Peyer's patch (tissue), 4 donors: ENCODE measurements around the gene NOG.

Experiments used
- POLR2A ChIP-seq, 2 donors: fragments of 450-650 bp; IDR thresholded peaks; one replicate each; pipeline ENCODE4 v1.5.1; 2017; ENCODE audit warnings: antibody characterized with exemption in 2 of 2, mild to moderate bottlenecking in 2 of 2, moderate library complexity in 2 of 2
- TF ChIP-seq, protein P1 (sequence below), 6 experiments: fragments of 450-650 bp in 4 of 6; fragments of 200-600 bp in 2 of 6; sonication (generic) in 1 of 6; IDR thresholded peaks; one replicate each; pipeline ENCODE4 v1.5.1; 2017 to 2019; ENCODE audit warnings: antibody characterized with exemption in 6 of 6, mild to moderate bottlenecking in 3 of 6, moderate library complexity in 1 of 6

DNA sequence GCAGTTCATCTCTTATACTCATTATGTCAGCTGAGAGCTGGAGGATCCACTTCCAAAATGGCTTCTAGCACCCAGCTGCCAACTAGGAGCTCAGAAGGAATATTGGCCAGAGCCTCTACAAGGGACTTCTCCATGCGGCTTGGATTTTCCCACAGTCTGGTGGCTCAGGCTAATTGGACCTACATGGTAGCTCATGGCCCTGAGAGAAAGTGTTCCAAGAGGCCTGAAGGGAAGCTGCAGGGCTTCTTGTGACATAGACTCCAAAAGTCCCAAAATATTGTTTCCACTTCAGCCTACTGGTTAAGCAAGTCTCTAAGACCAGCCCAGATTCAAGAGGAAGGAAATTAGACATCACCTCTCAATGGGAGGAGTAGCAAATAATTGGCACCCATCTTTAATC is 6.8 kb downstream of the NOG start:
- TF ChIP-seq, protein P1, sequence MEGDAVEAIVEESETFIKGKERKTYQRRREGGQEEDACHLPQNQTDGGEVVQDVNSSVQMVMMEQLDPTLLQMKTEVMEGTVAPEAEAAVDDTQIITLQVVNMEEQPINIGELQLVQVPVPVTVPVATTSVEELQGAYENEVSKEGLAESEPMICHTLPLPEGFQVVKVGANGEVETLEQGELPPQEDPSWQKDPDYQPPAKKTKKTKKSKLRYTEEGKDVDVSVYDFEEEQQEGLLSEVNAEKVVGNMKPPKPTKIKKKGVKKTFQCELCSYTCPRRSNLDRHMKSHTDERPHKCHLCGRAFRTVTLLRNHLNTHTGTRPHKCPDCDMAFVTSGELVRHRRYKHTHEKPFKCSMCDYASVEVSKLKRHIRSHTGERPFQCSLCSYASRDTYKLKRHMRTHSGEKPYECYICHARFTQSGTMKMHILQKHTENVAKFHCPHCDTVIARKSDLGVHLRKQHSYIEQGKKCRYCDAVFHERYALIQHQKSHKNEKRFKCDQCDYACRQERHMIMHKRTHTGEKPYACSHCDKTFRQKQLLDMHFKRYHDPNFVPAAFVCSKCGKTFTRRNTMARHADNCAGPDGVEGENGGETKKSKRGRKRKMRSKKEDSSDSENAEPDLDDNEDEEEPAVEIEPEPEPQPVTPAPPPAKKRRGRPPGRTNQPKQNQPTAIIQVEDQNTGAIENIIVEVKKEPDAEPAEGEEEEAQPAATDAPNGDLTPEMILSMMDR (IDR thresholded peaks at IDR 0.05) = no peak
- no peak for TF ChIP-seq POLR2A (IDR thresholded peaks at IDR 0.05)
